Cardiac septum (tissue), 1 donor: ENCODE results near the gene SEC14L1. TPM values are rescaled to one million over a fixed set of nuclear protein-coding genes. Genes with fewer than 3 reads are reported as not detected.
"Not testable (repeated sequence)": the region's sequence is repeated elsewhere in the genome, so short reads cannot be mapped to it uniquely, and the experiment has no call there.

ENCODE experiments used
- DNase-seq: peaks from one replicate; pipeline ENCODE4 v3.0.0-alpha.2; 2020; ENCODE audit warnings: low spot score
- intact Hi-C: fragments of 100-400 bp; cut with DNase I; formaldehyde crosslinking; loops from one replicate; pipeline ENCODE4 v1.14.0; 2022
- total RNA-seq: library from RNA; stranded (reverse); fragmentation: NEBNext Ultra II Directional; extraction: Animal tissue kit (Norgen Biotek cat#: 25700); gene quantifications from one replicate; pipeline ENCODE4 v1.2.1, GENCODE V29; 2021
- donor health status: DM: no; HTN: no; CAD: no.

Gene SEC14L1
- total RNA-seq, 1 donor from 2014 or later: 44.2 TPM

DNA sequence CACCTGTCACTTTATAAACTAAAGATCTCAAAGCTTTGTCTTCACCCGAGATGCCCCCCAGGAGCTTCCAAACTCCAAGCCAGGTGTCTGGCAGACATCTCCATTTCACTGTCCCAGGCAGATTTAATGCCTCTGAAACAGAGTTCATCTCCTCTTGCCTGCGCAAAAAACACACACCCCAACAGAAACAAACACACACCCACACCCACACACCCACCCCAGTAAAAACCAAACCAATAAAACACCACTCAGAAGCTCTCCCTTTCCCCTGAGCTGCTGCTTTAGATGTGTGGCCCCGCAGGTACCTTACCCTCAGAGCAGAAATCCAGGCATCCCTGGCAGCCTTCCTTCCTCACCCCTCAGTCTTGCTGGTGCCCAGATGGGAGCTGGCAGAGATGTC lies 14.4 kb downstream of the SEC14L1 start:
- intact Hi-C loops: no loop called here

DNA sequence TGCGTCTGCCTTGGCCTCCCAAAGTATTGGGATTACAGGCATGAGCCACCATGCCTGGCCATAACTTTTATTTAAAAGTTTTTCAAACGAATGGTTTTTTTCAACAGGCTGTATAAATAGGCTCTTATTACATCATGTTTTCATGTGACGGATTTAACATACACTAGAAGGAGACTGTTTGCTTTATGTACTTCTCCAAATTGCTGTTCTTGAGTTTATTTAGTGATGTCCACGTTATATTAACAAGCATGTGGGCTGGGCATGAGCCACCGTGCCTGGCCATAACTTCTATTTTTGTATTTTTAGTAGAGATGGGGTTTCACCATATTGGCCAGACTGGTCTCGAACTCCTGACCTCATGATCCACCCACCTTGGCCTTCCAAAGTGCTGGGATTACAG lies 17.0 kb downstream of the SEC14L1 start:
- intact Hi-C loops, DNase-seq: not testable (repeated sequence)

More for the DNA sequence above, 14.4 kb downstream of the SEC14L1 start:
- no peak for DNase-seq

- no peak for DNase-seq
- intact Hi-C loops: no loop called here
These were observed 19.5 kb downstream of the SEC14L1 start for GRCh38 chr17:77160091-77160874.

- no peak for DNase-seq
- intact Hi-C loops: no loop called here
These were observed 20.2 kb downstream of the SEC14L1 start for GRCh38 chr17:77160875-77161530.

- DNase-seq: no peak
- intact Hi-C loops: no loop called here
These were observed 21.2 kb downstream of the SEC14L1 start for GRCh38 chr17:77161953-77162352.

DNA sequence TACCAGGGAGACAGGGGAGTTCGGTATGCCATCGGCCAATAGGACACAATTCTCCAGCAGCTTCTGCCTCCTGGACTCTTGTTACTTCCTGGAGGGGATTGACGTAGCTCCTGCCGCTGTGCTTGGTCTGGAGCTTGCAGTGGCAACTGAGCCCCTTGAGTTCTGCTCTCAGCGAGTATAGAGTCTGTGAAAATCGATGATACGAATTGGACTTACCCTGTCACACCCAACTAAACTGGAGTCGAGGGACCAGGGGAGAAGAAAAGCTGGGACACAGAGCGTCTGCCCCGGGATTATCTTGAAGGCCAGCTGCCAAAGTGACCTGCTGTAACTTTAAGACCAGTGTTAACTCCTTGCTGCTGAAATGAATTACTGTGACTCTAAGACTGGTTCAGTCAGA lies 22.2 kb downstream of the SEC14L1 start:
- no peak for DNase-seq
- intact Hi-C loops: no loop called here

- intact Hi-C loops: no loop called here
- no peak for DNase-seq
These were observed 22.9 kb downstream of the SEC14L1 start for GRCh38 chr17:77163511-77164280.

DNA sequence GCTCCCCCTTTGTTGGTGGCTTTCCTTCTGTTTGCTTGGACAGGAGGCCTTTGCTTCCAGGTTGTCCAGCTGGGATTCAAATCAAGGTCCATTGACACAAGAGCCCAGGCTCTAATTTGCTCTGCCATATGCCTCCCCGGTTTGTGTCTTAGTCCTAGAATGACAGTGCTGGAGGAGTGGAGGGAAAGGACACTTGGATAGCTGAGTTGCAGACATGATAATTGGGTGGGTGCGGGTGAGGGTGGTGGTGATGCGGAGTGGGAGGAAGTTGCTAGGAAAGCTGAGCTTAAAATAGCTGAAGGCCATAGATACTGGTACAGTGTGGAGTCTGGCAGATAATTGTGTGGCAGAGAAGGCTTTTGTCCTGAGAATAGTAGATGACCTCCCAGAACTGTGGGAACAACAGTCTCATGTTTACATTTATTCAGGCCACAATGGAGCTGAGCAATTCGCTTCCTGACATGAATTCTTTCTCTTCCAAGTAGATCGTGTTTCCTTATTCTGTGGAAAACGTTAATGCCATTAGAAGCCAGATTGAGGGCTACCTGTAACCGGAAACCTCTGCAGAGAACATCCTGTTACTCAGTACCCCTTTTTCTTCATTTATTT lies 23.8 kb downstream of the SEC14L1 start:
- intact Hi-C loops: no loop called here
- no peak for DNase-seq

GRCh38 chr17:77165577-77165976 lies 24.8 kb downstream of the SEC14L1 start:
- no peak for DNase-seq
- intact Hi-C loops: no loop called here

- intact Hi-C loops: no loop called here
- no peak for DNase-seq
These were observed 26.9 kb downstream of the SEC14L1 start for GRCh38 chr17:77167472-77168306.

- intact Hi-C loops: no loop called here
These were observed 32.3 kb downstream of the SEC14L1 start for GRCh38 chr17:77173104-77173503.

GRCh38 chr17:77174928-77175661 lies 34.3 kb downstream of the SEC14L1 start:
- no peak for DNase-seq
- intact Hi-C loops: no loop called here

More at GRCh38 chr17:77173104-77173503, 32.3 kb downstream of the SEC14L1 start:
- no peak for DNase-seq

- DNase-seq: no peak
- intact Hi-C loops: no loop called here
These were observed 36.4 kb downstream of the SEC14L1 start for GRCh38 chr17:77177002-77177741.

DNA sequence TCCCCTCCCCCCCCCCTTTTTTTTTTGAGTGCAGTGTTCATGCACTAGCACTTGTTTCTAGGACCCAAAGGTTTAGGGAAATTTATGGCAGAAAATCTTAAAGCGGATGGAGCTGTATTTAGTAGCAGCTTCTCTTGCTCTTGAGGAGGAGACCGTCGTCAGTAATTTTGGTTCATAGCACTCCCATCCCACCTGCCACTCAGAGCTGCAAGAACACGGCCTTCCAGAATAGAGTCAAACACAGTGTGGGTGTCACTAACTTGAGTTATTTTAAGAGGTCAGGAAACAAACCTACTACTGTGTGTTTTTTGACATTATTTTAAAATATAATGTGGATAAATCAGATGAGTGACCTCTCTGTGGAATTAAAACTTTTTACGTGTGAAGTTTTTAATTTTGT lies 37.3 kb downstream of the SEC14L1 start:
- intact Hi-C loops: no loop called here
- DNase-seq: no peak

- intact Hi-C loops: no loop called here
- no peak for DNase-seq
These were observed 37.8 kb downstream of the SEC14L1 start for GRCh38 chr17:77178563-77178962.

GRCh38 chr17:77180503-77181357 lies 40.0 kb downstream of the SEC14L1 start:
- DNase-seq: no peak
- intact Hi-C loops: loop anchor here (5.0 kb wide), 1 partner anchor 33 kb away; no protein-coding TSS in a partner anchor
